Stimulated activated CD4-positive, alpha-beta T cell treated with anti-CD3 and anti-CD28 coated beads, Interleukin-2, amount 100 ng/mL, for 24 hours (primary cell): ENCODE data around the gene KIF4A.

Experiments used
- DNase-seq, 2 donors: peaks; one replicate each; pipeline ENCODE4 v3.0.0-alpha.2; 2020

Gene KIF4A

GRCh38 chrX:70444326-70444945 is 154.5 kb downstream of the KIF4A start, which contains the start of gene DLG3:
TSS of gene DLG3 (plus strand) at chrX:70444835. CDS start at chrX:70445202, 367 bp downstream.
- peak; percentile 22 to 48 for DNase-seq

DNA sequence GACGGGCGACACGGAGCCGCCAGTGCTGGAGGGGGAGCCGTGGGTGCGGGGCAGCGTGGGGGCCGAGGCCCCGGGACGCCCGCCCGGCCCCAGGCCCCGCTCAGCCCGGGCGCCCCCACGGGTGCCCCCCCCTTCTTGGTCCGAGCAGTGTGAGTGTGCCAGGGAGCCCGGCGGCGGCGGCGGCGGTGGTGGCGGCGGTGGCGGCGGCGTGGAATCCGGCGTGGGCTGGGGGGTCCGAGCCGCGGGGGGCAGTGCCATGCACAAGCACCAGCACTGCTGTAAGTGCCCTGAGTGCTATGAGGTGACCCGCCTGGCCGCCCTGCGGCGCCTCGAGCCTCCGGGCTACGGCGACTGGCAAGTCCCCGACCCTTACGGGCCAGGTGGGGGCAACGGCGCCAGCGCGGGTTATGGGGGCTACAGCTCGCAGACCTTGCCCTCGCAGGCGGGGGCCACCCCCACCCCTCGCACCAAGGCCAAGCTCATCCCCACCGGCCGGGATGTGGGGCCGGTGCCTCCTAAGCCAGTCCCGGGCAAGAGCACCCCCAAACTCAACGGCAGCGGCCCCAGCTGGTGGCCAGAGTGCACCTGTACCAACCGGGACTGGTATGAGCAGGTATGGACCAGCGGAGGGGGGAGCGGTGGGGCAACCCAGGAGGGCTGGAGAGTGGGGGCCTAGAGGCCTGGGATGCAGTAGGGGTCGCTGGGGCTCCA is 155.2 kb downstream of the KIF4A start:
- no peak for DNase-seq

GRCh38 chrX:70445951-70446350 is 156.0 kb downstream of the KIF4A start:
- no peak for DNase-seq

DNA sequence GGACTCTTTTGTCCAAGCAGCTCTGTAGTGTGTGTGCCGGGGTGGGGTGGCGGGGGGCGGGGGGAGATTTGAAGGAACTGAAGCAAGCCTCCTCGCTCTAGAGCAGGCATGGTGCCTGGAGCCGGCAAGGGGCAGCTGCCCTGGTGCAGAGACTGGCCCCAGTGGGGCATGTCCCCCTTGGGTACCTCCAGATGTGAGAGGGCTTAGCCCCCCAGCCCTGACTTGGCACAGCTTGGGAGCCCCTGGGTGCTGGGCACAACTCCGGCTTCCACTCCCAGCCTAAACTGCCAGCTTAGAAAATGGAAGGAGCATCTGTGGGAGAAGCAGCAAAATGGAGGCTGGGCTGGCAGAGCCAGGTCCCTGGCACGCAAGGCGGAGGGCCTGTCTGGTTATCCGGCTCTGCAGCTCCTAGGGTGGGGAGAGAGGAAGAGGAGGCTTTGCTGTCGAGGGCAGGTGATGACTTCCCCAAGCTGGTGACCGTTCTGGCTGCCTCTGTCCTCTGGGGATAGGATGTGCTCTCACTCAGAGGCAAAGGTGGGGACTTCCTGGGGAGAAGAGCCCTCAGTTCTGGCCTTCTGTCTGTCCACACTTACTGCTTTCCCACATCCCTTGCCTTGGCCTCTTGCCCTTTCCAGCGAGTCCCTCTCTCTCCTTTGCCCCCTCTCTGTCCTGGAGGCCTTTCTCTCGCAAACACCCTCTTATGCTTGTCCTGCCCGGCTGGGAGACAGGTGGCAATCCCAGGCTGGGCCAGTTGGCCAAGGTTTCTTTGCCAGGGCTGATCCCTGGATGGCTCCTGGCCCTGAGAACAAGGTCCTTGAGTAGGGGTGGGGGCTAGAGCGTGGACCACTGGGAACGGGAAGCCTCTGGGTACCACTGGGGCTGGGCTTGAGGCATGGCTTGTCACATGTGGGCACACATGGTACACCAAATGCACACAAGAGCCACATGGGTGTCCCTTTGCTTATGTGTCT is 156.8 kb downstream of the KIF4A start:
- no peak for DNase-seq

- DNase-seq: no peak
Observed at GRCh38 chrX:70449457-70449966, 159.6 kb downstream of the KIF4A start.

DNA sequence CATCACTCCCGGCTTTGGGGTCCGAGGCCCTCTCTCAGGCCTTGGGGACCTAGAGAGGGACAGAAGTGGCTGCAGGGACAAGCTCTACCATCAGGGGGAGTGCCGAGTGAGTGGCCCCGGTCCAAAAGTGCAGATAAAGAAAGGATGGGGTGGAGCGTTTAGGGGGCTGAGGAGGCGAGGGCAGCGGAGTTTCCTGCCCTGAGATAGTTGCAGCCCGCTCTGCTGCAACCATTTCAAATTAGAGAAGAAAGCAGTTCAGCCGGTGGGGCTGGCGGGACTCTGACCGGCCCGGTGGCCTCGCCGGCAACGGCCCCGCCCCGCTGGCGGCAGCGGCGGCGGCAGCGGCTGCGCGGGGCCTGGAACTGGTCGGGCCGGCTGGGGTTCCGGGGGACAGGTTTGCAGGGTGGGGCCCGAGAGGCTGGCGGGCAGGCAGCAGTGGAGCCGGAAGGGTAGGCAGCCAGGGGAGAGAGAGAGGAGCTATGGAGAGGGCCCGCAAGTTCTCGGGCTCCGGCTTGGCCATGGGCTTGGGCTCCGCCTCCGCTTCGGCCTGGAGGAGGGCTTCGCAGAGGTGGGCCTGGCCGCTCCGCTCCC is 162.3 kb downstream of the KIF4A start:
- peak; percentile 61 to 65 for DNase-seq

GRCh38 chrX:70453024-70453618 is 163.2 kb downstream of the KIF4A start:
- no peak for DNase-seq

DNA sequence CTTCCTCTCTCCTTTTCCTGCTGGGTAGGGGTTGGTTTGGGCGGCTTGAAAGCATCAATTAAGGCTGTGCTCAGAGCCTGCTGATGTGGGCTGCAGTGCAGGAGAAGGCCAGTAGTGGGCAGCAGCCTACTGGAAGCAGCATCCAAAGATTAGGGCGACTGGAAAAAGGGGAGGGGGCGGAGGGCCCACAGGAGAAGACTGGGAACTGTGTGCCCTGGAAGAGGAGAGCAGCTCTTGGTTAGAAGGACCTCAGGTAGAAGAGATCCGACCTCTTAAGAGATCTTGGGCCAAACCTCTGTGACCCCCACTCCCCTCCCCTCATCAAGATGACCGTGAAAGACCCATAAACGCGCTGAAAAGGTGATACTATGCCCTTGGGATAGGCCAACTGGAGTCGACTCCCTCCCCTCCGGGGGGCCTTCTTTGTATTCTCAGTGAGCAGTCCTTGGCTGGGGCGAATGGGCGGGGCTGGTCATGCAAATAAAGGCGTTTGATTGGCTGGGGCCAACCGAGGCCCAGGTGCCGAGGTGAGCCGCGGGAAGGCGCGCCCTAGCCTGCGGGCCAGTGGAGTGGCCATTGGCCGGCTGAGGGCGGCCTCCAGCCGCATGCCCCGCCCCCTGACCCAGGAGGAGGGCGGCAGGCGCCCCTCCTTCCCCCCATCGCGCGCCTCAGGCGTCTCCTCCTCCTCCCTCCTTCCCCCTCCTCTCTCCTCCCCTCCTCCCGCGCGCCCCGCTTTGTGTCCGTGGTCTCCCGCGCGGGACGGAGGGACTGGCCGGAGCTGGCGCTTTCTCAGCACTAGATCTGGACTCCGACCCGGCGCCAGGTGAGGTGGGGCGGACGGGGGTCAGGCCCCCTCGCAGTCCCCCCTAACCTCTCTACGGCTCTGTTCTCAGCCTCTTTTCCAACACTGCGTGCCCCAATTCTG is 164.8 kb downstream of the KIF4A start:
- peak; percentile 65 to 75 for DNase-seq

- DNase-seq: no peak
Observed at GRCh38 chrX:70455366-70456202, 165.7 kb downstream of the KIF4A start.

GRCh38 chrX:70456256-70456655 is 166.4 kb downstream of the KIF4A start:
- DNase-seq: no peak

- no peak for DNase-seq
Observed at GRCh38 chrX:70461026-70461425, 171.1 kb downstream of the KIF4A start.

DNA sequence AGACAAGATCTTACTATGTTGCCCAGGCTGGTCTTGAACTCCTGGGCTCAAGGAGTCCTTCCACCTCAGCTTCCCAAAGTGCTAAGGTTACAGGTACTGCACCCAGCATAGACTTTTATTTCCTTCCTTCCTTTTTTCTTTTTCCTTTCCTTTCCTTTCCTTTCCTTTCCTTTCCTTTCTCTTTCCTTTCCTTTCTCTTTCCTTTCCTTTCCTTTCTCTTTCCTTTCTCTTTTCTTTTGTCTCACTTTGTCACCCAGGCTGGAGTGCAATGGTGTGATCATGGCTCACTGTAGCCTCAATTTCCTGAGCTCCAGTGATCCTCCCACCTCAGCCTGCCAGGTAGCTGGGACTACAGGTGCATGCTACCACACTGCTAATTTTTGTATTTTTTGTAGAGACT is 174.1 kb downstream of the KIF4A start:
- DNase-seq: no peak

DNA sequence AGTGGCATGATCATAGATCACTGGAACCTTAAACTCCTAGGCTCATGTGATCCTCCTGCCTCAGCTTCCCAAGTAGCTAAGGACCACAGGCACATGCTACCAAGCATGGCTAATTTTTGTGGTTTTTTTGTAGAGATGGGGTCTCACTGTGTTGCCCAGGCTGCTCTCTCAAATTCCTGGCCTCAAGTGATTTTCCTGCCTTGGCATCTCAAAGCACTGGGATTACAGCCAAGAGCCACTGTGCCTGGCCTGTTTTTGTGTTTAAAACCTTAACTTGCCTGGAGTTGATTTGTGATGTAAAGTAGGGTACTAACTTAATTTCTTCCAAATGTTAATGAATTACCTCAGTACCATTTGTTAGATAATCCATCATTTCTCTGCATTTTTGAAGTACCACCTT is 177.1 kb downstream of the KIF4A start:
- no peak for DNase-seq

DNA sequence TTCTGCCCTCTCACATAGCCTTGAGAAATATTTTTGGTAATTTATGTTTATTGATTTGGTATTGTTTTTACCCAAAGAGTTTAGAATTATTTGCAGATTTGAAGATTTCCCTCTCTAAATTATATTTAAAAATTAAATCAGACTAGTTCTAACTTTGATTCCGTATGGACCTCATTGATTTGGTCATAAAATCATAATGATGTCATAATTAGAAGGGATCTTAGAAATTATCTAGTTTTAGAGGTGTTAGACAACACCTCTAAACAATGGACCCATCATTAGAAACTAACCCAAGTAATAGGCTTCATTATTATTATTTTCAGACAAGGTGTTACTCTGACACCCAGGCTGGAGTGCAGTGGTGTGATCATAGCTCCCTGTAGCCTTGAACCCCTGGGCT is 178.8 kb downstream of the KIF4A start:
- no peak for DNase-seq
